Keratinocyte (primary cell): ENCODE measurements around the gene CYP2E1. TPM values are rescaled to one million over a fixed set of nuclear protein-coding genes. Genes with fewer than 3 reads are reported as not detected.
"Not testable (repeated sequence)": the region's sequence is repeated elsewhere in the genome, so short reads cannot be mapped to it uniquely, and the experiment has no call there.

ENCODE experiments used
- DNase-seq: peaks from one replicate; pipeline ENCODE4 v3.0.0-alpha.2; 2011; ENCODE audit warnings: low read depth, missing footprints, low spot score
- FAIRE-seq: peaks from 2 replicates; lab custom pipeline; 2011; peaks lifted over from hg19 to GRCh38; lab: Jason Lieb, UNC
- H2AFZ ChIP-seq: 2 replicates; pipeline ENCODE4 v1.6.0; 2012; ENCODE audit warnings: low read length, control low read depth, inconsistent platforms; ENCODE audit not compliant: control insufficient read depth
- H3K27ac ChIP-seq: 2 replicates; pipeline ENCODE4 v1.5.1; 2011; ENCODE audit warnings: low read length; ENCODE audit not compliant: control insufficient read depth, insufficient read depth
- H3K27me3 ChIP-seq: 3 replicates; pipeline ENCODE4 v1.6.0; 2011; ENCODE audit warnings: low read length; ENCODE audit not compliant: control insufficient read depth, insufficient read depth; ENCODE audit errors: extremely low read depth
- H3K36me3 ChIP-seq, 2 experiments: 2 replicates in 1 of 2; 3 replicates in 1 of 2; pipeline ENCODE4 v1.5.1; 2011; ENCODE audit warnings: low read length in 2 of 2, mild to moderate bottlenecking in 1 of 2; ENCODE audit not compliant: control insufficient read depth in 2 of 2, insufficient read depth in 2 of 2; ENCODE audit errors: extremely low read depth in 1 of 2
- H3K4me1 ChIP-seq: 3 replicates; pipeline ENCODE4 v1.5.1; 2011; ENCODE audit warnings: low read length; ENCODE audit not compliant: control insufficient read depth, insufficient read depth; ENCODE audit errors: extremely low read depth
- H3K4me2 ChIP-seq: 3 replicates; pipeline ENCODE4 v1.6.0; 2011; ENCODE audit warnings: low read depth, low read length; ENCODE audit not compliant: control insufficient read depth, insufficient read depth; ENCODE audit errors: extremely low read depth
- H3K4me3 ChIP-seq, 3 experiments: fragments of 200-600 bp in 1 of 3; sonication (generic) in 1 of 3; 2 replicates in 2 of 3; 3 replicates in 1 of 3; pipeline ENCODE4 v1.5.1; 2011 to 2016; ENCODE audit warnings: low read length in 3 of 3, mild to moderate bottlenecking in 3 of 3, control low read depth in 2 of 3, inconsistent platforms in 1 of 3, low read depth in 1 of 3, mixed read lengths in 1 of 3, mixed run types in 1 of 3, moderate library complexity in 1 of 3; ENCODE audit not compliant: control insufficient read depth in 2 of 3, insufficient read depth in 2 of 3; ENCODE audit errors: extremely low read depth in 1 of 3
- H3K79me2 ChIP-seq: 2 replicates; pipeline ENCODE4 v1.6.0; 2012; ENCODE audit warnings: low read length; ENCODE audit not compliant: control insufficient read depth, insufficient read depth
- H3K9ac ChIP-seq: 3 replicates; pipeline ENCODE4 v1.6.0; 2011; ENCODE audit warnings: low read length; ENCODE audit not compliant: control insufficient read depth, insufficient read depth; ENCODE audit errors: extremely low read depth
- H3K9me1 ChIP-seq: 3 replicates; pipeline ENCODE4 v1.6.0; 2011; ENCODE audit warnings: low read length; ENCODE audit not compliant: control insufficient read depth, insufficient read depth; ENCODE audit errors: extremely low read depth
- H3K9me3 ChIP-seq: 2 replicates; pipeline ENCODE4 v1.5.1; 2012; ENCODE audit warnings: low read depth, low read length; ENCODE audit not compliant: control insufficient read depth
- H4K20me1 ChIP-seq: 3 replicates; pipeline ENCODE4 v1.6.0; 2011; ENCODE audit warnings: low read length; ENCODE audit not compliant: control insufficient read depth, insufficient read depth; ENCODE audit errors: extremely low read depth
- EZH2 ChIP-seq: IDR thresholded peaks from one replicate; pipeline ENCODE4 v1.6.1; 2012; ENCODE audit warnings: inconsistent platforms, mild to moderate bottlenecking, low read length, moderate library complexity
- dilution Hi-C: fragments of 300-500 bp; cut with MboI; formaldehyde crosslinking; loops from one replicate; pipeline ENCODE4 v1.7.0; 2020; ENCODE audit warnings: low sequenced_read_pairs; ENCODE audit not compliant: extremely low pct_ligation_motif_present
- polyA plus RNA-seq, 5 experiments: library from polyadenylated mRNA; depleted of rRNA in 3 of 5; stranded (reverse) in 3 of 5; stranded (forward) in 1 of 5; unstranded in 1 of 5; fragments of >200 nt; gene quantifications; 1 replicate in 1 of 5; 2 replicates in 3 of 5; 3 replicates in 1 of 5; pipeline versions ENCODE4 v1.2.1 to v1.2.3, GENCODE V29; 2011 to 2012; ENCODE audit warnings: missing spikeins in 2 of 5, low read depth in 1 of 5, low replicate concordance in 1 of 5
- TF ChIP-seq, protein P1 (sequence below), 3 experiments: IDR thresholded peaks in 1 of 3; conservative IDR thresholded peaks in 1 of 3; optimal IDR thresholded peaks in 1 of 3; 2 replicates in 2 of 3; 3 replicates in 1 of 3; pipeline versions ENCODE3 to v1.5.1; 2011; ENCODE audit warnings: low read length in 3 of 3, mild to moderate bottlenecking in 3 of 3, moderate library complexity in 2 of 3, control low read depth in 1 of 3, inconsistent platforms in 1 of 3; ENCODE audit not compliant: insufficient read depth in 2 of 3; ENCODE audit errors: extremely low read depth in 1 of 3

CYP2E1 gene
- polyA plus RNA-seq, 1 donor (not counting 4 experiments of a cell fraction or from before 2014, with no cell fraction given) = 0.77 TPM

DNA sequence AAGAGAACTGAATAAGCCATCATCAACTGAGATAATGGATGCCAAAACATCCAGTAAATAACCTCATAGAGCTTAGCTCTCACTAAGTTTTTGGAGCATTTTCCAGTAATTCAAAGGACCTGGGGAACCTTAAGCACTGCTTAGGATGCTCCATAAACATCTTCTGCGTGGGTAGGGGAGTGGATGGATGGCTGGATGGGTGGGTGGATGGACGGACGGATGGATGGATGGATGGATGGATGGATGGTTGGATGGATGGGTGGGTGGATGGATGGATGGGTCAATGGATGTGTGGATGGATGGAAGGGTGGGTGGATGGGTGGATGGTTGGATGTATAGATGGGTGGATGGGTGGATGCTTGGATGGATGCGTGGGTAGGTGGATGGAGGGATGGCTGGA, 9.0 kb downstream of the CYP2E1 start:
- Histone ChIP-seq H4K20me1 (no peaks in the 10 kb centered on the region), H3K4me1 (peaks cover 7% of the 10 kb centered on the region), H3K4me2 (no peak overlapping the region), H3K27ac (no peak overlapping the region), H3K4me3 (no peak overlapping the region), H3K79me2 (no peaks in the 10 kb centered on the region), H2AFZ (no peak overlapping the region), H3K9ac (no peak overlapping the region), H3K9me3 (no peaks in the 10 kb centered on the region), H3K9me1 (no peaks in the 10 kb centered on the region), H3K27me3 (no peaks in the 10 kb centered on the region), H3K36me3 (no peaks in the 10 kb centered on the region)
- no peak for DNase-seq
- FAIRE-seq = no peak
- dilution Hi-C loops = no loop called here
- TF ChIP-seq, protein P1, sequence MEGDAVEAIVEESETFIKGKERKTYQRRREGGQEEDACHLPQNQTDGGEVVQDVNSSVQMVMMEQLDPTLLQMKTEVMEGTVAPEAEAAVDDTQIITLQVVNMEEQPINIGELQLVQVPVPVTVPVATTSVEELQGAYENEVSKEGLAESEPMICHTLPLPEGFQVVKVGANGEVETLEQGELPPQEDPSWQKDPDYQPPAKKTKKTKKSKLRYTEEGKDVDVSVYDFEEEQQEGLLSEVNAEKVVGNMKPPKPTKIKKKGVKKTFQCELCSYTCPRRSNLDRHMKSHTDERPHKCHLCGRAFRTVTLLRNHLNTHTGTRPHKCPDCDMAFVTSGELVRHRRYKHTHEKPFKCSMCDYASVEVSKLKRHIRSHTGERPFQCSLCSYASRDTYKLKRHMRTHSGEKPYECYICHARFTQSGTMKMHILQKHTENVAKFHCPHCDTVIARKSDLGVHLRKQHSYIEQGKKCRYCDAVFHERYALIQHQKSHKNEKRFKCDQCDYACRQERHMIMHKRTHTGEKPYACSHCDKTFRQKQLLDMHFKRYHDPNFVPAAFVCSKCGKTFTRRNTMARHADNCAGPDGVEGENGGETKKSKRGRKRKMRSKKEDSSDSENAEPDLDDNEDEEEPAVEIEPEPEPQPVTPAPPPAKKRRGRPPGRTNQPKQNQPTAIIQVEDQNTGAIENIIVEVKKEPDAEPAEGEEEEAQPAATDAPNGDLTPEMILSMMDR (optimal IDR thresholded peaks at IDR 0.05 in 1 of 3, IDR thresholded peaks at IDR 0.05 in 1 of 3, conservative IDR thresholded peaks at IDR 0.05 in 1 of 3; ENCODE audit: extremely low read depth in 1 of 3, insufficient read depth in 2 of 3, low read length in 3 of 3) = no peak
- no peak for TF ChIP-seq EZH2

DNA sequence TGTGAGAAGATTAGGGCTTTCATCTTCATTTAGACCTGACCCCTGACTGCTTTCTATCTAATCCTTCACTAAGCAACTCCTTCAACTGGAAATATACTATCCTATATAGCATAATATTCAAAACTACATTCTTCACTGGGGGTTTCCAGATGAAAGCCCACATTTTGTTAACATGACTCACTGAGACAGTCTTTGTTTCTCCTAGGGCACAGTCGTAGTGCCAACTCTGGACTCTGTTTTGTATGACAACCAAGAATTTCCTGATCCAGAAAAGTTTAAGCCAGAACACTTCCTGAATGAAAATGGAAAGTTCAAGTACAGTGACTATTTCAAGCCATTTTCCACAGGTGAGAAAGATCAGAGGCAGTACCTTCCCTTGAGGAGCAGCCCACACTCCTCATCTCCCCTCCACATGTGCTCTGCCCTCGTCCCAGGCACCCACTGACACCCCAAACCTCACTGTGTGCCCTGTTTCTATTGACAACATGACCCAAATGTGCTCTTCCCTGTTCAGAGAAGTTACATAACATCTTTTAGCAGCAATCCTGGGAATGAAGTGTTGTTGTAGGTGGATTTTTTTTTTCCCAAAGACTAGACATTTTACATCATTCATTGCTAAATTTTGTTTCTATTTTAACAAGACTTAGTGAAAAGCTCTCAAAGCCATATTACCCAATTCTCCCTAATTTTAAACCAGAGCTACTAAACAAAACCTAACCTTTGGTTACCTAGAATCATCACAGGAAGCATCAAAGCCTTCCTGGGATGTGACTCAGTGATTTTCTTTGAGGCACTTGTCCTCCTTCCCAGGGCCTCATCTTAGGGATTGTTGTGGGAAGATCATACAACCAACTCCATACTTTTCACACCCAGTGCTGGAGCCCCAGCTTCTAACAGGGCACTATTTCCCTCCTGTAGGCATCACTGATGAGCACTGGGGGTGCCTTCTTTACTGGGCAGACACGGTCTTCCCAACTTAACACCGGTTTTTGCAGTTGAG, 10.7 kb downstream of the CYP2E1 start:
- no peaks in the 10 kb centered on the region for H3K9me1 ChIP-seq
- no peak overlapping the region for H3K9ac ChIP-seq
- peaks cover 7% of the 10 kb centered on the region for H3K4me1 ChIP-seq
- no peak overlapping the region for H3K4me2 ChIP-seq
- H3K79me2 ChIP-seq = no peaks in the 10 kb centered on the region
- H3K27ac ChIP-seq = no peak overlapping the region
- no peaks in the 10 kb centered on the region for H4K20me1 ChIP-seq
- no peaks in the 10 kb centered on the region for H3K9me3 ChIP-seq
- H2AFZ ChIP-seq = no peak overlapping the region
- no peaks in the 10 kb centered on the region for H3K27me3 ChIP-seq
- FAIRE-seq (no peak), DNase-seq (no peak)
- H3K36me3 ChIP-seq = no peaks in the 10 kb centered on the region
- dilution Hi-C loops = no loop called here
- H3K4me3 ChIP-seq = no peak overlapping the region
- TF ChIP-seq EZH2 = no peak
- TF ChIP-seq, protein P1 (optimal IDR thresholded peaks at IDR 0.05 in 1 of 3, IDR thresholded peaks at IDR 0.05 in 1 of 3, conservative IDR thresholded peaks at IDR 0.05 in 1 of 3; ENCODE audit: extremely low read depth in 1 of 3, insufficient read depth in 2 of 3, low read length in 3 of 3) = no peak

DNA sequence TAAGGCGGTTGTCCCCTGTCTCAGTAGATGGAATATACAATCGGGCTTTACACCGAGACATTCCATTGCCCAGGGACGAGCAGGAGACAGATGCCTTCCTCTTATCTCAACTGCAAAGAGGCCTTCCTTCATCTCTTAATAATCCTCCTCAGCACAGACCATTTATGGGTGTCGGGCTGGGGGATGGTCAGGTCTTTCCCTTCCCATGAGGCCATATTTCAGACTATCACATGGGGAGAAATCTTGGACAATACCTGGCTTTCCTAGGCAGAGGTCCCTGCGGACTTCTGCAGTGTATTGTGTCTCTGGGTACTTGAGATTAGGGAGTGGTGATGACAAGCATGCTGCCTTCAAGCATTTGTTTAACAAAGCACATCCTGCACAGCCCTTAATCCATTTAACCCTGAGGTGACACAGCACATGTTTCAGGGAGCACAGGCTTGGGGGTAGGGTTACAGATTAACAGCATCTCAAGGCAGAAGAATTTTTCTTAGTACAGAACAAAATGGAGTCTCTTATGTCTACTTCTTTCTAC, 14.3 kb downstream of the CYP2E1 start:
- H3K27me3 ChIP-seq, H2AFZ ChIP-seq, dilution Hi-C loops, H4K20me1 ChIP-seq, H3K4me3 ChIP-seq, H3K9me1 ChIP-seq, H3K79me2 ChIP-seq, H3K9ac ChIP-seq, H3K27ac ChIP-seq, FAIRE-seq, H3K36me3 ChIP-seq, H3K4me2 ChIP-seq, DNase-seq, H3K4me1 ChIP-seq, H3K9me3 ChIP-seq: not testable (repeated sequence)
